GM19324 (cell line): ENCODE data around the gene SHISA6.

Source experiments
- ATAC-seq: cut with Tn5 transposase; IDR thresholded peaks from one replicate; pipeline ENCODE4 v1.9.1; 2021; ENCODE audit warnings: mild to moderate bottlenecking, moderate library complexity; ENCODE audit not compliant: unreplicated experiment, low FRiP score

Gene SHISA6

GRCh38 chr17:11340803-11341202 lies 99.8 kb downstream of the SHISA6 start:
- no peak for ATAC-seq

GRCh38 chr17:11342138-11342537 lies 101.1 kb downstream of the SHISA6 start:
- no peak for ATAC-seq

DNA sequence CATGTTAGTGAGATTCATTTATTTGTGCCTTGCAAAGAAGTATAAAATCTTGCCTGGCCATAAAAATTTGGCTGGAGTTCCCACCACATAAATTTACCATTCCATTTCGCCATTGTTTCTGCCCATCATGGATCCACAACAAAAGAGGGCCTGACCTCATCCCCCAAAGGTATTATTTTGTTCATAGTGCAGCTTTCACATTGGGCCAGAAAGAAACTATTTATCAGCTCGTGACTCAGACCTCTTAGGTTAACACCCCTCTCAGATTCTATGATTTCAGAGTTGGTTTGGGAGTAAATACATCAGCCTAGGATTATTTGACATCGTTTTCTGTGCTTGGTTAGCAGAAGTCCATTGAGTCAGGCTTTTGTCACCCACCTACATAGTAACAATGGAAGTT lies 108.1 kb downstream of the SHISA6 start:
- no peak for ATAC-seq

DNA sequence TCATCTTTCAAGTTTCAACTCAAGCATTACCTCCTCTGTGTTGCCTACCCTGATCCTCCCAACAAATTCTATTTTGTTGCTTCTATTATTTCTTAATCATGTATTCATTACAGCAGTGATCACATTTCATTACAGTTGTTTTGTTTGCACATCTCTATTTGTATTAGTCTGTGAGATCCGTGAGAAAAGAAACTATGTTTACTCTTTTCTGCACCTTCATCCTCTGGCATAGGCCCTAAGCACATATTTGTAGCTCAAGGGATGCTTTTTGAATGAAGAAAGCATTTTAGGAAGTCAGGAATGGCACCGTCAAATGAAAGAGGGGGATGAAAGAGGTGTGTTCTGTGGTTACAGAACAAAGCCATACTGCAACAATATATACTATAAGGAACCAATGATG lies 110.5 kb downstream of the SHISA6 start:
- ATAC-seq: no peak

DNA sequence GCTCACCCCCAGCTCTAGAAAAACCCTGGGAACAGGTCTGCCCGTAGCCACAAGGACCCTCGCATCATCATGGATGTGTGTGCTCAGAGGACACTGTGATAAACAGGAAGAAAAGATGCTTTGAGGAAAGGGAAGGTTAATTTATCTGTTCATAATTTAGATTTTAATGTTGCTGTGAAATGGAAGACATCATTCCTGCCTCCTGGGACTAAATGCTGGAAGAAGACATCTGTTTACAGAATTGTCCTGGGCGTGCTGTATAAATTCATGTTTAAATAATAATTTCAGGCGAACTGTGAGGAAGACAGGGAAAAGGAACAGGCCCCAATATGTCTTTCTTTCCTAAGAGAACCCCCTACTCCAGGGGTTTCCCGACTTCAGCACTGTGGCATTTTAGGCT lies 112.6 kb downstream of the SHISA6 start:
- no peak for ATAC-seq

DNA sequence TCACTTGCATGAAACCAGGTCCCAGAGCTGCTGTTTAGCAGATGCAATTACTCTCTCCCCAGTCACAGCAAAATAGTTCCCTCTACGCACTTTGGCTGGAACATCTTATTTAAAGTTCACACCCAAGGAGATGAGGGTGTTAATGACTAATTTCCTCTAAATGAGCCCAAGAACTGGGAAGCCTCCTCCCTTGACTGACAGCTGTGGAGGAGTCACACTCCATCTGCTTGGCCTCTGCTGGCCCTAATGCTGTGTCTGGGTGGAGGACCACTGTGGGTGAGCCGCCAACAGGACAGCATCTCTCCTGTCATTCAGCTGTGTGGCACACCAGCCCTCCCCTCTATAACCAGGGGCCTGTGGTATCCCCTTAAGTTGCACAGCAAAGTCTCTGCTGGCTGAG lies 115.4 kb downstream of the SHISA6 start:
- no peak for ATAC-seq

DNA sequence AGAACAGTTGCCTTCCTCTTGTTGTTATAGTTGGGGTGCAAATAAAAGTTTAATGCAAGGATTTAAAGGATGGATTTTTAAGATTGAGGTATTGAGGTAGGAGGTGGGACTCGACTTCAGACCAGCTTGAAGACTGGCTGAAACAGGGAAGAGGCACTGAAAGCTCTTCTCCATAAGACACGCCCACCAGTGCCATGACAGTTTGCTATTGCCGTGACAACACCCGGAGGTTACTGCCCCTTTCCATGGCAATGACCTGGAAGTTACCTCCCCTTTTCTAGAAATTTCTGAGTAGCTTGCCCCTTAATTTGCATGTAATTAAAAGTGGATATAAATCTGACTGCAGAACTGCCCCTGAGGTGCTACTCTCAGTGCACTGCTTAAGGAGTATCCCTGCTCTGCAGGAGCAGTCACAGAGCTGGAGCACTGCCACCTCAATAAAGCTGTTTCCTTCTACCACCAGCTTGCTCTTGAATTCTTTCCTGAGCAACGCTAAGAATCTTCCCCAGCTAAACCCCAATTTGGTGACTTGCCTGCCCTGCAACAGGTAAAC lies 122.6 kb downstream of the SHISA6 start:
- no peak for ATAC-seq

GRCh38 chr17:11366272-11366850 lies 125.3 kb downstream of the SHISA6 start:
- ATAC-seq: no peak

GRCh38 chr17:11369575-11369974 lies 128.6 kb downstream of the SHISA6 start:
- no peak for ATAC-seq

- no peak for ATAC-seq
Observed at GRCh38 chr17:11372692-11373091, 131.7 kb downstream of the SHISA6 start.

- ATAC-seq: no peak
Observed at GRCh38 chr17:11378506-11378905, 137.5 kb downstream of the SHISA6 start.

DNA sequence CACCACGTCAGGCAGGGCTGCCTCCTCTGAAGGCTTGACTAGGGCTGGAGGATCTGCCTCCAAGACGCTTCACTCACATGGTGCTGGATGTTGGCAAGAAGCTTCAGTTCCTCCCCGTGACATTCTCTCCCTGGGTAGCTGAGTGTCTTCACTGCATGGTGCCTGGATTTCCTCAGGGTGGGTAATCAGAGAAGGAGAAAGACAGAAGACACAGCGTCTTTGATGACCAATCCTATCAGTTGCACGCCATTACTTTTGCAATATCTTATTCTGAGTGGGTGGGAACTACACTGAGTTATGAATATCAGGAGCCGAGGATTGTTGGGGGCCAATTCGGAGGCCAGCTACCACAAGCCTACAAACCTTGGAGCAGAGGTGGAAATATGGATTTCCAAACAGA lies 139.7 kb downstream of the SHISA6 start:
- no peak for ATAC-seq

DNA sequence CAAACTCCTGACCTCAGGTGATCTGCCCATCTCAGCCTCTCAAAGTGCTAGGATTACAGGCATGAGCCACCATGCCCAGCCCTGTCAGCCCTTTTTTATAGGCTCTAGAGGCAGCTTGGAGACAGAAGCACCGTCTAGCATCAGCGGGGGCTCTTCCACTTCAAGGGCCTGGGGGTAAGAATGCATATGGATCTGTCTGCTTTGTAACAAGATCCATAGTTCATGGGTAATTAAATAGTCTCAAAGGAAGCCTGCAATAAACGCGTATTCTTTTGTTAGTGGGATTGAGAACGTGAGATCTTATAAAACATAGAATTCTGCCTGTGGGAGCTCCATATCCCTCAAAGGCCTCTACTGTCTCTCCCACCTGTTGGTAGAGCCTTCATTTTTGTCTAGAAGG lies 142.1 kb downstream of the SHISA6 start:
- no peak for ATAC-seq

- ATAC-seq: no peak
Observed at GRCh38 chr17:11384131-11384530, 143.1 kb downstream of the SHISA6 start.

DNA sequence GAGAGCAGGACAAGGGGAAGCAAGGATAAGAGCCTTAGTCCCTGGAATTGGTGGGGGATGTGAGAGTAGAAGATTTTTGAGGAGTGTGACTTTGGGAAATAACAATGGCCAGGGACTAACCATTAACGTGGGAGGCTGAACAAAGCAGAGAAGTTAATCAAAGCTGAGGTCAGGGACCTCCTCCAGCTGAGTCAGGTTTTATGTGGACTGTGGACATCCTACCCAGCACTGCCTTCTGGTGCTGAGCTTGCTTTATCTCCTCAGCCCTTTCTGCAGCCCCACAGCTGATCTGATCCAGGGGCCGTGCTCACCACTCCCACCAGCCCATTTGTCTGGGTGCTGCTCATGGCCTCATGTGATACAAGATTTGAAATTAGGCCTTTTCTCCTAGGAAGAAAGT lies 146.6 kb downstream of the SHISA6 start:
- no peak for ATAC-seq

- no peak for ATAC-seq
Observed at GRCh38 chr17:11388054-11388453, 147.0 kb downstream of the SHISA6 start.

GRCh38 chr17:11389583-11389982 lies 148.6 kb downstream of the SHISA6 start:
- no peak for ATAC-seq

- no peak for ATAC-seq
Observed at GRCh38 chr17:11391134-11391533, 150.1 kb downstream of the SHISA6 start.

GRCh38 chr17:11404431-11405276 lies 163.6 kb downstream of the SHISA6 start:
- no peak for ATAC-seq

DNA sequence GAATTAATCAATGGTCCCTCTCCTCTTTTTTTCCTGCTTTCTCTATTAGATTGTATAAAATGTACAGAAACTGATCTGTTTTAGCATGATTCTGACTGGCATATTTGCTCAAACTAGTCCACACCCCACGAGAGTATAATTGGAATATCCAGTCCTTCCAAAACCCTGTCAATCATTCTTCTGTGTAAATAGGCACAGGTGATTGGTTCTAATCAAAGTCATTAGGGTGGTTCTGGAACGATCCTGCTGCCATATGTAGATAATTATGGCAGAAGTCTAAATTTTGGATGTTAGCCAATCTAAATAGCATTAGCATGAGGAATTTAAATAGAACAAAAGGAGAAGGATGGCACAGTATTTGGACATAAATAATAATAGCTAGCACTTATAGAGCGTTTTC lies 165.7 kb downstream of the SHISA6 start:
- no peak for ATAC-seq

GRCh38 chr17:11412654-11413053 lies 171.6 kb downstream of the SHISA6 start:
- ATAC-seq: no peak

DNA sequence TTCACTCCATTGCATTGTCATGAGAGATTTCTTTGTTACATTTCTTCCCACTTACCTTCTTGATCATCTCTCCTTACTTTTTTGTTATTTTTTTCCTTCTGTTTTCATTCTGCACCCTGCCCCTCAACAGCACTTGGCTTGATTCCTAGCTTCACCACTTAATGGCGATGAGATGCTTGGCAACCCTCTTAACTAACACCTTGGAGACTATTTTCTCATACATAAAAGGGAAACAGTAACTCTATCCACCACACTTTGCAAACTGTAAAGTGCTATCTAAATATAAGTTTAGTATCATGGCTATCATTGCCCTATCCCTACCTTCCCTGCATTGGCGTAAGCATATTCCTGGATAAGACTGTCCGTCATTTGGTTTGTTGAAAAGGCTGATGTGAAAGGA lies 177.3 kb downstream of the SHISA6 start:
- ATAC-seq: no peak
